Ureter (tissue), 1 donor: ENCODE data around the gene MT1E. TPM values are rescaled to one million over a fixed set of nuclear protein-coding genes. Genes with fewer than 3 reads are reported as not detected.
A peak's percentile ranks its signal among the peaks of the same experiment; 100 is the strongest.
"Not testable (repeated sequence)": the region's sequence is repeated elsewhere in the genome, so short reads cannot be mapped to it uniquely, and the experiment has no call there.

Experiments
- DNase-seq: peaks from one replicate; pipeline ENCODE4 v3.0.0-alpha.2; 2020; ENCODE audit warnings: low spot score
- total RNA-seq: library from RNA; stranded (reverse); gene quantifications from one replicate; pipeline ENCODE4 v1.2.4, GENCODE V29; 2023
- donor health status: DM: yes; HTN: yes; CAD: no.

MT1E gene
- total RNA-seq: 98.7 TPM

DNA sequence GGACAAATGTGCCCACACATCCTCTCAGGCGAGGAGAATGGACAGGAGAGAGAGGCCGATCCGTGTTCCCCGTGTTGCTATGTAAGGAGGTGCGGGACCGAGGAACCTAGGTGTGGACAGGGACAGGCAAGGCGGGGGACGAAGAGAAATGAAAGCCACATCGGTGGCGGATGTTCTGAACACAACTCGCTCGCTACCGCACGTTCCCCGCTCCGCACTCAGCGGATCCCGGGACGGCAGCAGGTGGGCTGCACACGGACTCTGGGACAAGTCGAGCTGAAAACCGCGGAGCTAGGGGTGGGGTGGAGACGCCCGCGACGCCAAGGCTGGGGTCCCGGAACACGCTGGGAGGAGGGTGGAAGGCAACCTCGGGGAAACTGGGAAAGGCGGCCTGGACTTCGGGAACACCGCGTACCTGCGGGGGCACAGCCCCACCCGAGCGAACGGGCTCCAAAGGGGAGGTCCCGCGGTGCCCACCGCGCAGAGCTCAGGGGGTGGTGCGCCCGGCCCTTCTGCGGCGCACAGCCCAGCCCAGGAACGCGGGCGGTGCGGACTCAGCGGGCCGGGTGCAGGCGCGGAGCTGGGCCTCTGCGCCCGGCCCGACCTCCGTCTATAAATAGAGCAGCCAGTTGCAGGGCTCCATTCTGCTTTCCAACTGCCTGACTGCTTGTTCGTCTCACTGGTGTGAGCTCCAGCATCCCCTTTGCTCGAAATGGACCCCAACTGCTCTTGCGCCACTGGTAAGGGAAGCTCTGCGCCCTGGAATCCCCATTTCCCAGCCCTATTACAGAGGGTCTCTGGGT is at the start of gene MT1E:
MT1E (plus strand) TSS at position 642 of the 803 bp plus-strand sequence; CDS start at position 713, 71 bp downstream.
- peak; percentile 74 for DNase-seq

DNA sequence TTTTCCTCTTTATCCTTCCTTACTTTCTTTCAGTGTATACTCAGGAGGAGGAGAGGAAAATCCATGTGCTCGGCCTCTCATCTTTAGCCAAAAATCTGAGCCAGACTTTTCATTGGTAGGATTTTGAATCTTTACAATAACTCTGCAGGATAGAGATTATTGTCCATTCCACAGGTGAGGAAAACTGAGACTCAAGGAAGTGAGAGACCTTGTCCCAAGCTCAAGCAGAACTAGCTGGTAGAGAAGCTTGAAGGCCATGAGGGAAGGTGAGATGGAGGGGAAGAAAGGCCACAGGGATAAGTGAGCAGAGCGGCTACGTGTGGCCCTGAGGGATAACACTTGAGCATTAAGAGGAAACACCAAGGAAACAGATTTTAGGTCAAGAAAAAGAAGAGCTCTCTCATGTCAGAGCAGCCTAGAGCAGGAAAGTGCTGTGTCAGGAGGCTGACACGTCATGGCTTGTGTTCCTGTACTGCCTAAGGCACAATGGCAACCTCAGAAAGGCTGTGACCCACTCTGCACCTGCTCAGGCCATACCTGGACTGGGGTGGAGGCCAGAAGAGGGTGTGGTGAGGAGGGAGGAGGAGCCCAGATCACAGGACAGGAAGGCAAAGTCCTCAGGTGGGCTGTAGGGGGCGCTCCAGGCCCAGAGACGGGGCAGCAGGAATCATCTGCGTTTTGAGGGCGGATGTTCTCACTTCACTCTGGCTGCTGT is 48.8 kb upstream of the MT1E start:
- DNase-seq: peak; percentile 82

DNA sequence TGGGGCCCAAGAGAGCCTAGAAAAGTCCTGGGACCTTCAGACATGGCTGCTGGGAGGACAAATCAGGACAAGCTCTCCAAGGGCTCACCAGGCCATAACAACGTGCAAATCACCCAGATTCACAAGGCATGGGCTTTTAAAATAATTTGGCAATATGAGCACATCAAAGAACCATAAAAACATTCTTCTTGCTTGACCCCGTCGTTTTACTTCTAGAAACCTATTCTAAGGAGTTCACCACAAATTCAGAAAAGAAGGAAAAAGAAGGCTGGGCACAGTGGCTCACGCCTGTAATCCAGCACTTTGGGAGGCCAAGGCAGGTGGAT is 48.3 kb upstream of the MT1E start:
- DNase-seq: no peak

DNA sequence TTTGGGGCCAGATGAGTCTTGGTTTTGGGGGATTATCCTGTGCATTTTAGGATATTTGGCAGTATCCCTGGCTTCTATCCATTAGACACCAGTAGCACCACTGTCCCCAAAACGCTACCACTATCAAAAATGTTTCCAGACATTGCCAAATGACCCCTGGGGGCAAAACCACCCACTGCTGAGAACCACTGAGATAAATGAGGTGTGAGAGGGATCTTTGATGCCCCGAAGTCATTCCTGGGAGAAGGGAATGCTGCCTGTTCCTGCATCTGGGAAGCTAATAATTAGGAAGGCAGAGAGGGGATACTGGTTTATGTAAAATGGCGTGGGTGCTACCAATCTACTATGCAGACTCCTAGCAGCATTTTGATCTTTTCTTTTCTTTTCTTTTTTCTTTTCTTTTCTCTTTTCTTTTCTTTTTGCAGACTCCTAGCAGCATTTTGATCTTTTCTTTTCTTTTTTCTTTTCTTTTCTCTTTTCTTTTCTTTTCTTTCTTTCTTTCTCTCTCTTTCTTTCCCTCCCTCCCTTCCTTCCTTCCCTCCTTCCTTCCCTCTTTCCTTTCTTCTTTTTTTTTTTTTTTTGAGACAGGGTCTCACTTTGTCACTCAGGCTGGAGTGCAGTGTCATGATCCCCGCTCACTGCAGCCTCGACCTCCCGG is 45.1 kb upstream of the MT1E start:
- no peak for DNase-seq

DNA sequence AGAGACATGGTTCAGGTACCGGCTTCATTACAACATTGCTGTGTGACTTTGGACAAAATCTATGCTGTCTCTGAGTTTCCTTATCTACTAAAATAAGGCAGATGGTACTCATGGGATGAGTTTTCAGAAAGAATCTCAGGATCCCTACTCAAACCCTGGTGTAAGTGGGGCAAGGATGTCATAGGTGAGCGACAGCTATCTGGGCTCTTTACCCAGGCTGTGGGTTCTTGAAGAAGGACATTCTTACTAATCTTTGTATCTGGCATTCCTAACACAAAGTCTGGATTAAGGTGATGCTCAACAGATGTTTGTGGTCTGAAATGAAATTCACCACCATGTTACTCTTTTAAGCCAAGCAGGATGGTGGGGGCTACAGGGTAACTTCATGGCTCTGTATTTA is 42.7 kb upstream of the MT1E start:
- DNase-seq: not testable (repeated sequence)

DNA sequence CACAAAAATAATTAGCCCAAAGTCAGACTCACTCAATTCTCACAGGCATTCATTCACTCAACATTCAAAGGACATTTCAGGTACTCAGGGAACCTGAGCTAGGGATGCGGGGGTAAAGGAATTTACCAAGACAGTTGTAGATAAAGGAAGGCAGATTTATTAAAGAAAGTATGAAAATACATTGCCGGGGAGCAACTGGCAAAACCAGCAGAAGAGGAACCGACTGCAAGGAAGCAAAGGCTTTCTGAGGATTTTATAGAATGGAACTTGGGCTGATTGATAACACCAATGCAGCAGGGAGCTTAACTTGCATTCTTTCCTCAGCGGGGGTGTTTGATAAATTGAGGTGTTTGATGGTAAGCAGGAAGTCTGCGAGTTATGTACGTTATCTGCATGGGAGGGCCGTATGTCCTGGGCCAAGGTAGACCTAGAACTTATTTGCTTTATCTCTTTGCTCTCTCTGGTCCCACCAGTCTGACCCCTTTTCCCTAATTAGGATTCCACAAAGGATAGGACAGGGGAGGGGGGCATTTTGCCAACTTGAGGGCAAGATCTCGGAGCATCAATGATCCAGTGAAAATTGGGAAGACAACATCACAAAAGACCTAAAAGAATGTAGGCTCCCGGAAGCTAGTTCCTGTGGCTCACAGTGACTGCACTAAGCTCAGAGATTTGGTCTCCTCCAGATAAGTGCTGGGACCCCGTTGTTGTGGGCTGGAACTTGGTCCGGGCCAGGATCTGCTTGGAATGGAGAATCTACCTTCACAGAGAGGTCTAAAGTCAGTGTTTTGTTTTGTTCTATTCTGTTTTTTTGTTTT is 42.0 kb upstream of the MT1E start:
- no peak for DNase-seq

DNA sequence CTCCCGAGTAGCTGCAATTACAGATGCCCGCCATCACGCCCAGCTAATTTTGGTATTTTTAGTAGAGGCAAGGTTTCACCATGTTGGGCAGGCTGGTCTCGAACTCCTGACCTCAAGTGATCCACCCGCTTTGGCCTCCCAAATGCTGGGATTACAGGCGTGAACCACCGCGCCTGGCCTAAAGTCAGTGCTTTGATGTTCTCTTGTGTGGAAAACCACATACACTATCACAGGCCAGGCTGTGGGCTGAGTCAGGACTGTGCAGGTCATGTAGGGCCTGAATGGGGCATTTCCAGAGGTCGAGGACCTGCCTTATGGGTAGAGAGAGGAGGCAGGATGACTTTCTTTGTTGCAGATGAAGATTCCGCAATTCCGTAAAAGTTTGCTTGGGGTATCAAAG is 41.3 kb upstream of the MT1E start:
- no peak for DNase-seq

DNA sequence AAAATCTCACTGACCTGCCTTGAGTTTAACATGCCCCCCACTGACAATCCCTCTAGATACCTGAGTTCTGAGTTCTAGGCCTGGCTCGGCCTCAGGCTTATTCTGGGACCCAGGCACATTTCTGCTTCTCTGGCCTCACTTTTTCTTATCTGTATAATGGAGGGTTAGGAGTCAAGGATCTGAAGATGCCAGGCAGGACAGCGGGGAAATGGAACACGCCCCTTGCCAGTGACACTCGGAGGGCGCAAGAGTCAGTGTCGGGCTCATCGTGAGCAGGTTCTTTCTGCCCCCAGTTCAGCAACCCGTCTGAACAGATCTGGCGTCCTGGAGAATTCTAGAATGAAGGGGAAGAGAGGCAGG is 36.8 kb upstream of the MT1E start:
- no peak for DNase-seq

DNA sequence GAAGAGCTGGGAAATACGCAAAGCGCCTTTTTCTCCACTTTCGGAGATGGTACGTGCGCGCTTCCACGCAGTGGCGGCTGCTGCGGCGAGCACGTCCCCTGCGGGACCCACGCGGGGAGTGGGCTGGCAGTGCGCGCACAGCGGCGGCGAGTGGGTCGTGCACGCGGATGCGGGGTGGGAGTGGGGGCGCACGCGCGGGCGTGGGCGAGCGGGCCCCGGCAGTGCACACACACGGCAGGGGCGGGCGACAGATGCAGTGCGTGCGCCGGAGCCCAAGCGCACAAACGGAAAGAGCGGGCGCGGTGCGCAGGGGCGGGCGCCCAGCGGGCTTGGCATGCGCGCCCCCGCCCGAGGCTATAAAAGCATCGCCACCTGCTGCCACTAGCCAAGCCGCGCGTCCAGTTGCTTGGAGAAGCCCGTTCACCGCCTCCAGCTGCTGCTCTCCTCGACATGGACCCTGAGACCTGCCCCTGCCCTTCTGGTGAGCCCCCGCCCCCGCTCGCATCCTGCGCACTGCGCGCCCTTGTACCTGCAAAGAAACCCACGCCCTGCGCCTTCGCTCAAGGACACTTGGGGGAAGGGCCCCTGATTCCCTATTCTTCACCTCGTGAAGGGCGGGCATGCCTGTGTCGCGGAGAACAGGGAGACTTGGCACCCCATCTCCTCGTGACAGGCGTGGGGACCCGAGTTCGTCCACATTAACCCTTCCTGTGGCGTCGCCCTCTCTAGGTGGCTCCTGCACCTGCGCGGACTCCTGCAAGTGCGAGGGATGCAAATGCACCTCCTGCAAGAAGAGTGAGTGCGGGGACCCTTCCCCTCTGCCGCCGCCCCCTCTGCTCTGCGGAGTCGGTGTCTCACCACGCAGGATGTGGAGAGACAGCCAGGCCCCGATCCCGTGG is 36.2 kb upstream of the MT1E start, which contains the start of gene MT3:
MT3 (plus strand) TSS at position 388 of the 899 bp plus-strand sequence; CDS start at position 451, 63 bp downstream.
- DNase-seq: no peak

DNA sequence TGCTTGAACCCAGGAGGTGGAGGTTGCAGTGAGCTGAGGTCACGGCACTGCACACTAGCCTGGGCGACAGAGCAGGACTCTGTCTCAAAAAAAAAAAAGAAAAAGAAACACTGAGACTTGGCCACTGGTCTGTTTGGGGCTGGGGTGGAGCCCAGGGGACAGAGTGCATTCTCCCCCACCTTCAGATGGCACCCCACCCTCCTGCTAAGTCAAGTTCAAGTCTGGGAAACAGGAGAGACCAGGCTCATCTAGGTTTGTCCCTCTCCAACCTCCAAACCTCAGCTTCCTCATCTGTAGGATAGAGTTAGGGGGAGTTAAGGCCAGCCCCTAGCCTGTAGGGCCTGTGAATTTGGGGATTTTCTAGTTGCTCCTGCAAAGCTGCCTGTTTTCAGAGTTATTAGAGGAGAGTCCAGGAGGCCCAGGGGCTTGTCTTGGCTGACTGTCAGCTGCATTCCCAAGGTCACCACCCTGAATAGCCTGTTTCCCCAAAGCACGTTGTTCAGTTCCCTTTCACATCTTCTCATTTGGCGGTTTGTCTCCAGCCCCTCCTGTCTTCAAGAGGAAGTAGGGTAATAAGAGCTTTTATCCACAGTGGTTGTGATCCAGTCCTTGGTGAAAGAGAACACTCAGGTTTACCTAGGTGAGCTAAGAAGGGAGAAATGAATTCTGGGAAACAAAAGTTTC is 34.1 kb upstream of the MT1E start:
- DNase-seq: no peak

DNA sequence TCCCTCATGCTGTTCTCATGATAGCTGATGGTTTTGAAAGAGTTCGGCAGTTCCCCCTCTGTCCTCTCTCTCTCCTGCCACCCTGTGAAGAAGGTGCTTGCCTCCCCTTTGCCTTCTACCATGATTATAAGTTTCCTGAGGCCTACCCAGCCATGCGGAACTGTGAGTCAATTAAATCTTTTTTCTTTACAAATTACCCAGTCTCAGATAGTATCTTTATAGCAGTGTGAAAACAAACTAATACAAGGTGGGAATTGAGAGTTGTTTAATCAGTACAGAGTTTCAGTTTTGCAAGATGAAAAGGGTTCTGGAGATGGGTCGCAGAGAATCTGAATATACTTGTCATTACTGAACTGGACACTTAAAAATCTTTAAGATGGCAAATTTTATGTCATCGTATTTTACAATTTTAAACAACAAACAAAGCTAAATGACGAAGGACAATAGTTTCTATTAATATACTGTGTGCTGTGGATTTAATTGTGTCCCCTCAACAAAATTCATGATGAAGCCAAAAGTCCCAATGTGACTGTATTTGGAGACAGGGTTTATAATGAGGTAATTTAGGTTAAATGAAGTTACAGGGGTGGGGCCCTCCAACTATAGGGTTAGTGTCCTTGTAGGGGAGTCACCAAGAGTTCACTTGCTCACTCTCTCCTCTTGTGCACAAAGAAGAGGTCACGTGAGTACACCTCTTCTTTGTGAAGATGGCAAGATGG is 31.8 kb upstream of the MT1E start:
- DNase-seq: no peak

DNA sequence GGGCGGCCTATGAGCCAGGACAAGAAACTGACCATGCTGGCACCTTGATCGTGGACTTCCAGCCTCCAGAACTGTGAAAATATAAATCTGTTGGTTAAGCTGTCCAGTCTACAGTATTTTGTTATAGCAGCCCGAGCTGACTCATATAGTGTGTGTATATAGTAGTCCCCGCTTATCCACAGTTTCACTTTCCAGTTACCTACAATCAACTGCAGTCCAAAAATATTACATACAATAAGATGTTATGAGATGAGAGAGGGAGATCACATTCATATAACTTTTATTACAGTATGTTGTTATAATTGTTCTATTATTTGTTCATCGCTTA is 31.3 kb upstream of the MT1E start:
- no peak for DNase-seq

DNA sequence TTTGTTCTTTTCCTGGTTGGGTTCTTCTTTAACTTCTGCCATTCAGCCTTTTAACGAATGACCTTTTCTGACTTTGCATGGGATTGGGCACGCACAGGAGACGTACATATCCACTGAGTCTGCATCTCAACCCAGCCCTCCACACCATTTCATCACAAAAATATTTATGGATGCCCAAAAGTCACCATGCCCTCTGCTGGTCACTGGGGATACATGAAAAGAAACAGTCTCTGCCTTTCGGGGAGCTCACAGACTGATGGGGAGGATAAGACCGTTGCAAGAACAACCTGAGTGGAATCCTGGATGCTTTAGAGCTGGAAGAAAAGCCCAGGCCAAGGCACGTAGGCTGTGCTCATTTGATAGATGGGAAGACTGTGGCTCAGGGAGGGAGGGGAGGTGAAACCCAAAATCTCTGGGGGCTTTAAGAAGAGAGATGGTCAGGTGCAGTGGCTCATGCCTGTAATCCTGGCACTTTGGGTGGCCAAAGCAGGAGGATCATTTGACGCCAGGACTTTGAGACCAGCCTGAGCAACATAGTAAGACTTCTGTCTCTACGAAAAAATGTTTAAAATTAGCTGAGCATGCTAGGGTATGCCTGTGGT is 25.1 kb upstream of the MT1E start:
- no peak for DNase-seq

DNA sequence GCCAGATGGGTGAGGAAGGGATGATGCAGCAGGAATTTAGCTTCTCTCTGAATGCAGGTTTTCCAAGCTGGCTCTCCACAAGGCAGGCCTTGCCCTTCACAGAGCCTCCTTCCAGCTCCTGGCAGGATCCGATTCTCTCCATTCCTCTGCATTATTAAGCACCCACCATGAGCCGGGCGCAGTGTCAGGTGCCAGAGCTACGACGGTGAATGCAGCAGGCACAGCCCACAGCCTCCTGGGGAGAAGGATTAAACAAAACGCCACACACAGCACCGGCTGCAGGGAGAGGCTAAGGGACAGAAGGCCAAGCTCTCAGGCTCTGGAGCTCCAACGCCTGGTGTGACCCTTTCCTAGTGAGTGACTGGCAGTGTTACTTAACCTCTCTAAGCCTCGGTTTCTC is 24.3 kb upstream of the MT1E start:
- no peak for DNase-seq

DNA sequence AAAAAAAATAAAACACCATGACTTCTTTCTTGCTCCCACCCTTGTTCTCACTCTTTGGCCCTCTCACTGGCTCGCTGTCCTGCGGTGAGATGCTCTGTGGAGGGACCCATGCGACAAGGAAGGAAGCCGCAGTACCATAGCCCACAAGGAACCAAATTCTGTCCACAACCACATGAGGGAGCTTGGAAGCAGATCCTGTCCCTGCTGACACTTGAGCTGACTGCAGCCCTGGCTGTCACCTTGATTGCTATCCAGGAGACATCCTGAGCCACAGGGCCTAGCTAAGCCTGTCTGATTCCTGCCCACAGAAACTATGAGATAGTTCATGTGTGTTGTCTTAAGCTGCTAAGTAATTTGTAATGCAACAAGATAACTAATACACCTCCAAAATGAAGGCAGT is 22.0 kb upstream of the MT1E start:
- DNase-seq: no peak

DNA sequence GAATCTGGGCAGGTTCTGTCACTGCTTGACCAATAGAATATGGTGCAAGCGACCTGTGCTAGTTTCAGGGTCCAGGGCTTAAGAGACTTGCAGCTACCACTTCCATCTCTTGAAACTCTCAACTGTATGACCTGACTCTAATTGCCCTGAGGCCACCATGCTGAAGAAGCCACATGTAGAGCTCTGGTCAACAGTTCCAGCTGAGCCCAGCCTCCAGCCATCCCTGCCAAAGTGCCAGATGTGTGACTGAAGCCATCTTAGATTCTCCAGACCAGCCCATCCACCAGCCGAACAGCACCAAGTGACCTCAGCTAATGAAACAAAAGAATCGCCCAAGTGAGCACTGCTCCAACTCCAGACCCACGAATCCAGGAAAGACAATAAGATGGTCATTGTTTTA is 20.6 kb upstream of the MT1E start:
- no peak for DNase-seq

DNA sequence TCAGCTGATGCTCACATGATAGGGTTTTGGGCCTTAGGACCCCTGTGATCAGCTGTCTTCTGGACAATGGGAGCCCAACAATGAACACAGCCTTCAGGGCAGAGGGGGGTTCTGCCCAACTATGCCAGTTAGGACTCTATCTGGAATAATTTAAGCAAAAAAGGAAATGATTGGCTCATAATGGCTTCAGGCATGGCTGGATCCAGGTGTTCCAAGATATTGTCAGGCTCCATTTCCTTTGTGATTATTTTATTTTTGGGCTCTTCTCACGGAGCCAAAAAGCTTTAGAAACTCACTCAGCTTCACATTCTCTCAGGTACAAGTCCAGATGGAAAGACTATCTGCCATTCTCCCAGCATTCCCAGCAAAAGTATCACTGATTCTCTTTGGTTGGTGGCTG is 20.1 kb upstream of the MT1E start:
- DNase-seq: no peak

DNA sequence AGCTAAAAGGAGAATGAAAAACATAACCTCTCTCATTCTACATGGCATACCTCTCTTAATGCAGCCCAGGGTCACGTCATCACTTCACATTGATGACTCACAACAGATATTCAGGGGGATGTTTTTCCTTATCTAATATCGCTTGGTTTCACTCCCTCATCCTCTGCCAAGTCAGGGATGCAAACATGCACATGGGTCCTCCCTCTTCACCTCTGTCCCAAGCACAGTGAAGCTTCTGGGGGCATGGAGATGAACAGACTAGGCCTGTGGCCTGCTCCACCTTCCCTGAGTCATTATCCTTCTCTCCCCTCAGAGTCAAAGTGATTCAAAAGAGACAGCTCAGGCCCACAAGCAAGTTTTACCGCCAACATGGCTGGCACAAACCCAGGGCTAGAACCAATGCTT is 19.5 kb upstream of the MT1E start:
- no peak for DNase-seq

DNA sequence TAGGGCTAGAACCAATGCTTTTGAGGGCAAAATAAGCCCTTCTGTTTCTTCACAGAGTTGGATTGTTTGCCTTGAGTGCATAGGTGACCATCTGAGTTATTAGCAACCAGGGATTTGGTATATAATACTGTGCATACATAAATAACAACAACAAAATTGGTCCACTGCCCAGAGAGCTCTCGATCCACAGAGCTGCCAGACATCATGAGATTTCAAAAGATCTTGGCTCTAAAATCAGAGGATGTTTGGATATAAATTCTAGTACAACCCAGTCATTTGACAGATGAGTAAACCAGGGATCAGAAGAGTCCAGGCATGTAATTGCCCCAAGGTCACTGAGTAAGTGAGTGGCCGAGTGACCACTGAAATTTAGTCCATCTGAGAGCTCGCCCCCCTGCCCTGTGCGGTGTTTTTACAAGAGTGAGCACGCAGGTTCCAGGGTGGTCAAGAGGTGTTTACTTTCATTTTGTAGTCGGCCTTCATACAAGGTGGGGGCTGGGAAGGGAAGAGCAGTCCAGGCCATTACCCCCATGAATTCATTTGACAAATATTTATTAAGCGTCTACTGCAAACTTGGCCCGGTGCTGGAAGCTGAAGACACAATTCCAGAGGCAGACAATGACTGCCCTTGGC is 19.0 kb upstream of the MT1E start:
- DNase-seq: no peak
